Panc1 (cell line): ENCODE data around the gene MBTD1. TPM values are rescaled to one million over a fixed set of nuclear protein-coding genes. Genes with fewer than 3 reads are reported as not detected.
A peak's percentile ranks its signal among the peaks of the same experiment; 100 is the strongest.

ENCODE experiments used
- ATAC-seq: fragments of 200-7000 bp; cut with Tn5 transposase; 2 replicates; pipeline ENCODE4 v1.9.1; 2020; ENCODE audit warnings: mild to moderate bottlenecking, moderate library complexity
- BruUV-seq: library from RNA; stranded (reverse); fragments of 400-500 nt; replicated peaks from 2 replicates; lab custom pipeline; 2021; lab: Mats Ljungman, UMichigan
- CTCF ChIA-PET: fragments of 300-600 bp; sonication (Branson Sonifier 250); formaldehyde crosslinking; loops from one replicate; lab custom pipeline; 2022; ENCODE audit warnings: antibody characterized with exemption; lab: Charles Lee
- POLR2A ChIA-PET: fragments of 300-600 bp; sonication (Branson Sonifier 250); formaldehyde crosslinking; loops from one replicate; lab custom pipeline; 2022; ENCODE audit warnings: antibody characterized with exemption; lab: Charles Lee
- DNase-seq: peaks from one replicate; pipeline ENCODE4 v3.0.0-alpha.2; 2010; ENCODE audit warnings: low read depth, low spot score
- H3K27ac ChIP-seq: 2 replicates; pipeline ENCODE4 v1.5.1; 2011; ENCODE audit warnings: mild to moderate bottlenecking, low read length, inconsistent platforms
- H3K27me3 ChIP-seq: fragments of 200-500 bp; sonication (Bioruptor generic); 2 replicates; pipeline ENCODE4 v1.6.0; 2014; ENCODE audit warnings: low read length, inconsistent platforms; ENCODE audit not compliant: control insufficient read depth, insufficient read depth
- H3K36me3 ChIP-seq: fragments of 200-500 bp; sonication (Bioruptor generic); 2 replicates; pipeline ENCODE4 v1.5.1; 2014; ENCODE audit warnings: inconsistent platforms, mild to moderate bottlenecking, low read length, moderate library complexity; ENCODE audit not compliant: control insufficient read depth, insufficient read depth
- H3K4me1 ChIP-seq: 2 replicates; pipeline ENCODE4 v1.5.1; 2011; ENCODE audit warnings: inconsistent platforms, mild to moderate bottlenecking, low read length, moderate library complexity; ENCODE audit not compliant: control insufficient read depth, insufficient read depth
- H3K4me3 ChIP-seq, 2 experiments: 2 replicates each; pipeline ENCODE4 v1.5.1; 2011 to 2012; ENCODE audit warnings: low read depth in 2 of 2, low read length in 2 of 2, mild to moderate bottlenecking in 2 of 2, inconsistent platforms in 1 of 2, moderate library complexity in 1 of 2
- H3K9me3 ChIP-seq: fragments of 200-500 bp; sonication (Bioruptor generic); 2 replicates; pipeline ENCODE4 v1.5.1; 2014; ENCODE audit warnings: low read depth, mild to moderate bottlenecking, inconsistent platforms, low read length, moderate library complexity; ENCODE audit not compliant: control insufficient read depth, insufficient read depth
- CTCF ChIP-seq: fragments of 450-650 bp; IDR thresholded peaks from 2 replicates; pipeline ENCODE4 v1.5.1; 2017; ENCODE audit warnings: mild to moderate bottlenecking
- POLR2AphosphoS5 ChIP-seq: IDR thresholded peaks from 2 replicates; pipeline ENCODE4 v1.6.1; 2012; ENCODE audit warnings: mild to moderate bottlenecking, low read depth, low read length, moderate library complexity
- REST ChIP-seq, 2 experiments: IDR thresholded peaks; 2 replicates each; pipeline ENCODE4 v1.6.1; 2011 to 2012; ENCODE audit warnings: low read depth in 2 of 2, control low read depth in 1 of 2, low read length in 1 of 2, mild to moderate bottlenecking in 1 of 2, moderate library complexity in 1 of 2; ENCODE audit not compliant: insufficient read depth in 1 of 2
- SIN3A ChIP-seq: IDR thresholded peaks from 2 replicates; pipeline ENCODE4 v1.6.1; 2012; ENCODE audit warnings: low read depth, mild to moderate bottlenecking, low read length, moderate library complexity, borderline replicate concordance; ENCODE audit not compliant: insufficient read depth
- TCF7L2 ChIP-seq: IDR thresholded peaks from 2 replicates; pipeline ENCODE4 v1.6.1; 2011; ENCODE audit warnings: mild to moderate bottlenecking, low read depth, low read length, inconsistent platforms
- in situ Hi-C: cut with HindIII; loops from 2 replicates; pipeline ENCODE4 v1.10.0; 2016; ENCODE audit warnings: low sequenced_read_pairs, low pct_unique_long_range_greater_than_20kb
- intact Hi-C: fragments of 100-400 bp; cut with micrococcal nuclease; formaldehyde crosslinking; loops from one replicate; pipeline ENCODE4 v1.10.0; 2022; ENCODE audit not compliant: unreplicated experiment
- total RNA-seq: library from RNA; stranded (reverse); gene quantifications from one replicate; pipeline ENCODE4 v1.2.1, GENCODE V29; 2021; ENCODE audit not compliant: unreplicated experiment

The MBTD1 gene
- total RNA-seq, 1 experiment from 2014 or later, result 16.6 TPM

- Histone ChIP-seq H3K36me3 (peaks cover 36% of the 10 kb centered on the region), H3K27me3 (no peaks in the 10 kb centered on the region), H3K27ac (peak overlapping the region; percentile 99; the same call in 1 of the 2 replicates), H3K9me3 (no peaks in the 10 kb centered on the region), H3K4me3 (peak overlapping the region in 1 of 2 experiments; percentile 89; a peak in 3 of 4 replicates), H3K4me1 (peaks cover 35% of the 10 kb centered on the region)
- CTCF ChIA-PET, result interaction anchor here (0.5 kb wide), 1 partner anchor 283 kb away, joined by 6 read pairs; no protein-coding TSS in a partner anchor
- TF ChIP-seq CTCF, result no peak
- no peak for TF ChIP-seq POLR2AphosphoS5
- no peak for TF ChIP-seq REST (IDR thresholded peaks at IDR 0.05; ENCODE audit: insufficient read depth in 1 of 2, low read depth in 2 of 2, low read length in 1 of 2)
- no peak for TF ChIP-seq SIN3A
- TF ChIP-seq TCF7L2, result no peak
- ATAC-seq (no peak), DNase-seq (no peak)
- no TSS peak for BruUV-seq
- POLR2A ChIA-PET, result interaction anchor here (0.6 to 1.0 kb wide), 2 partner anchors 9 to 406 kb away, joined by 5 to 8 read pairs; no protein-coding TSS in a partner anchor
- in situ Hi-C loops, result no loop called here
- intact Hi-C loops, result no loop called here
Observed at GRCh38 chr17:51257150-51258081, 2.4 kb downstream of the MBTD1 start.

- no peak overlapping the region for H3K4me3 ChIP-seq
- intact Hi-C loops, result no loop called here
- H3K9me3 ChIP-seq, result no peaks in the 10 kb centered on the region
- CTCF ChIA-PET, result no interaction called here
- no peak for DNase-seq
- no peaks in the 10 kb centered on the region for H3K27me3 ChIP-seq
- no peak for ATAC-seq
- no peak overlapping the region for H3K27ac ChIP-seq
- POLR2A ChIA-PET, result no interaction called here
- peaks cover 31% of the 10 kb centered on the region for H3K4me1 ChIP-seq
- no peak for TF ChIP-seq POLR2AphosphoS5
- no peak for TF ChIP-seq REST (IDR thresholded peaks at IDR 0.05; ENCODE audit: insufficient read depth in 1 of 2, low read depth in 2 of 2, low read length in 1 of 2)
- no peak for TF ChIP-seq SIN3A
- no peak for TF ChIP-seq CTCF
- TF ChIP-seq TCF7L2, result no peak
- in situ Hi-C loops, result no loop called here
- H3K36me3 ChIP-seq, result peaks cover 36% of the 10 kb centered on the region
- no TSS peak for BruUV-seq
Observed at GRCh38 chr17:51256101-51256500, 3.7 kb downstream of the MBTD1 start.
